Smooth muscle cell (in vitro differentiated cells): ENCODE data around the gene RPL19. TPM values are rescaled to one million over a fixed set of nuclear protein-coding genes. Genes with fewer than 3 reads are reported as not detected.

Experiments
- DNase-seq: peaks from one replicate; lab custom pipeline; 2025; ENCODE audit not compliant: unreplicated experiment; lab: John Stamatoyannopoulos, UW
- H2AFZ ChIP-seq: fragments of 200-600 bp; sonication (generic); 2 replicates; pipeline ENCODE4 v1.6.0; 2016; ENCODE audit warnings: antibody characterized with exemption, low read depth, mild to moderate bottlenecking
- H3F3A ChIP-seq: fragments of 200-600 bp; sonication (generic); 2 replicates; pipeline ENCODE4 v1.6.0; 2017; ENCODE audit warnings: antibody characterized with exemption, low read depth
- H3K27ac ChIP-seq: fragments of 200-600 bp; sonication (generic); 2 replicates; pipeline ENCODE4 v1.5.1; 2016; ENCODE audit warnings: low read depth, mild to moderate bottlenecking
- H3K27me3 ChIP-seq: fragments of 200-600 bp; sonication (generic); 2 replicates; pipeline ENCODE4 v1.6.1; 2016; ENCODE audit warnings: low read depth, mild to moderate bottlenecking
- H3K36me3 ChIP-seq: fragments of 200-600 bp; sonication (generic); 2 replicates; pipeline ENCODE4 v1.5.1; 2016; ENCODE audit warnings: low read depth
- H3K4me1 ChIP-seq: fragments of 200-600 bp; sonication (generic); 2 replicates; pipeline ENCODE4 v1.5.1; 2016; ENCODE audit warnings: low read depth
- H3K4me2 ChIP-seq: fragments of 200-600 bp; sonication (generic); 2 replicates; pipeline ENCODE4 v1.6.0; 2016; ENCODE audit warnings: mild to moderate bottlenecking
- H3K4me3 ChIP-seq: fragments of 200-600 bp; sonication (generic); 2 replicates; pipeline ENCODE4 v1.5.1; 2016; ENCODE audit warnings: mild to moderate bottlenecking
- H3K79me2 ChIP-seq: fragments of 200-600 bp; sonication (generic); 2 replicates; pipeline ENCODE4 v1.6.0; 2016; ENCODE audit warnings: low read depth, mild to moderate bottlenecking
- H3K9ac ChIP-seq: fragments of 200-600 bp; sonication (generic); 2 replicates; pipeline ENCODE4 v1.6.0; 2016; ENCODE audit warnings: low read depth
- H3K9me3 ChIP-seq: fragments of 200-600 bp; sonication (generic); replicated peaks from 2 replicates; pipeline ENCODE4 v1.5.1; 2016; ENCODE audit warnings: low read depth
- H4K20me1 ChIP-seq: fragments of 200-600 bp; sonication (generic); 2 replicates; pipeline ENCODE4 v1.6.0; 2016; ENCODE audit warnings: low read depth
- WGBS: methylation state at CpG from one replicate; pipeline ENCODE4 v1.1.7; 2016; ENCODE audit warnings: low lambda C conversion rate; 5-methylcytosine and 5-hydroxymethylcytosine counted together
- polyA plus RNA-seq: library from polyadenylated mRNA; unstranded; fragments of >200 nt; fragmentation: Nextera tagmentation; extraction: Ambion mirVana; gene quantifications from 2 replicates; pipeline ENCODE4 v1.2.1, GENCODE V29; 2016
- total RNA-seq: library from RNA; depleted of rRNA; stranded (reverse); fragments of >200 nt; gene quantifications from 2 replicates; pipeline ENCODE4 v1.2.3, GENCODE V29; 2014
- TF ChIP-seq, protein P1 (sequence below): fragments of 200-600 bp; sonication (generic); IDR thresholded peaks from 2 replicates; pipeline ENCODE4 v1.5.1; 2017; ENCODE audit warnings: borderline replicate concordance, mild to moderate bottlenecking, antibody characterized with exemption; ENCODE audit not compliant: insufficient read depth, poor library complexity, severe bottlenecking

RPL19 gene
- total and polyA plus RNA-seq, 2 experiments from 2014 or later, result 818 to 2,675 TPM

DNA sequence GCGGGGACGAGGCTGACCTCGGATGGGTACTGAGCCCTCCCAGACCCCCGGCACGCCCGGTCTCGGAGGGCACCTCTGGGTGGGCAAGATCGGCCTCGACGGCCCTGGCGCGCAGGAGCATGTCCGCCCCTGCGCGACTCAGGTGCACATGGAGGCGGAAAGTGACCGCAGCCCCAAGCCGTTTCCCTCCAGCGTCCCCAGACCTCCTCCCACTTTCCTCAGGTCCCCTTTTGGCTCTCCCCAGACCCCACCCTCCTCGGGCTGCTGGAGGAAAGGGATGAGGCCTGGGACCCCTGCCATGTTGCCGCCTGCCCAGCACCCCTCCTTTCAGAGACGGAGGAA, 10.0 kb downstream of the RPL19 start:
- Histone ChIP-seq H3K27me3 (no peaks in the 10 kb centered on the region), H4K20me1 (no peaks in the 10 kb centered on the region), H3F3A (peaks cover 5% of the 10 kb centered on the region), H3K79me2 (no peaks in the 10 kb centered on the region), H3K4me3 (peak overlapping the region; percentile 43), H3K4me1 (peaks cover 5% of the 10 kb centered on the region), H3K4me2 (peak overlapping the region; percentile 83), H3K9me3 (no peaks in the 10 kb centered on the region), H3K9ac (peak overlapping the region; percentile 17), H3K36me3 (no peaks in the 10 kb centered on the region), H2AFZ (no peak overlapping the region), H3K27ac (no peak overlapping the region)
- 29% methylated on average over 16 of the region's 22 CpGs for WGBS
- DNase-seq, result no peak
- TF ChIP-seq, protein P1, sequence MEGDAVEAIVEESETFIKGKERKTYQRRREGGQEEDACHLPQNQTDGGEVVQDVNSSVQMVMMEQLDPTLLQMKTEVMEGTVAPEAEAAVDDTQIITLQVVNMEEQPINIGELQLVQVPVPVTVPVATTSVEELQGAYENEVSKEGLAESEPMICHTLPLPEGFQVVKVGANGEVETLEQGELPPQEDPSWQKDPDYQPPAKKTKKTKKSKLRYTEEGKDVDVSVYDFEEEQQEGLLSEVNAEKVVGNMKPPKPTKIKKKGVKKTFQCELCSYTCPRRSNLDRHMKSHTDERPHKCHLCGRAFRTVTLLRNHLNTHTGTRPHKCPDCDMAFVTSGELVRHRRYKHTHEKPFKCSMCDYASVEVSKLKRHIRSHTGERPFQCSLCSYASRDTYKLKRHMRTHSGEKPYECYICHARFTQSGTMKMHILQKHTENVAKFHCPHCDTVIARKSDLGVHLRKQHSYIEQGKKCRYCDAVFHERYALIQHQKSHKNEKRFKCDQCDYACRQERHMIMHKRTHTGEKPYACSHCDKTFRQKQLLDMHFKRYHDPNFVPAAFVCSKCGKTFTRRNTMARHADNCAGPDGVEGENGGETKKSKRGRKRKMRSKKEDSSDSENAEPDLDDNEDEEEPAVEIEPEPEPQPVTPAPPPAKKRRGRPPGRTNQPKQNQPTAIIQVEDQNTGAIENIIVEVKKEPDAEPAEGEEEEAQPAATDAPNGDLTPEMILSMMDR, result no peak

DNA sequence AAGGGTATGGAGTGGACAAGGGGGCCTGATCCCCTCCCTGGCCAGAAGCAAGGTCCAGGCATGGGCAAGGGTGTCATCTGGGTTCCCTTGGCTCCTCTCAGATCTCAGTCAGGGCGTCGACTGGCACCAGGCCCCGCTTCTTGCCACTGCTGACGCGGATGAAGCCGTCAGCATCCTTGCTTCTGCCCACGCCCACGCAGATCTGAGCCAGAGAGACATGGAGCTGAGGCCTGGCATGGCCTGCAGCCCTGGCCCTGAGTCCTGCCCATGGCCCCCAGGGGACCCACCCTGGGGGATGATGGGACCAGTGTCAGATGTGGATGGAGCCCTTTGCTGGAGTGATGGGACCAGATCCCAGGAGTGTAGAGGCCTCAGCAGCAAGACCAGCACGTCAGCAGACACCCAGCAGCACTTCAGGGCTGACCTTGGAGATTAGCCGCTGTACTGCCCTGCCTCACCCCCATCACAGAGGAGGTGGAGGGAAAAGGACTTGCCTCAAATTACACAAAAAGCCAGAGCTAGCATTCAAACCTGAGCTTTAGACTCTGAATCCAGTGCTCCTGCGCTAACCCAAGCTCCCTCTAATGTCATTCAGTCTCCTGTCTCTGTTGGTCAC, 12.2 kb downstream of the RPL19 start:
- H4K20me1 ChIP-seq, result no peaks in the 10 kb centered on the region
- no peaks in the 10 kb centered on the region for H3K79me2 ChIP-seq
- H3F3A ChIP-seq, result peaks cover 5% of the 10 kb centered on the region
- H3K9me3 ChIP-seq, result no peaks in the 10 kb centered on the region
- no peak overlapping the region for H3K4me3 ChIP-seq
- WGBS, result 87% methylated on average over 11 of the region's 11 CpGs
- DNase-seq, result no peak
- TF ChIP-seq, protein P1, result no peak
- no peak overlapping the region for H3K27ac ChIP-seq
- H3K36me3 ChIP-seq, result no peaks in the 10 kb centered on the region
- H3K9ac ChIP-seq, result no peak overlapping the region
- no peak overlapping the region for H3K4me2 ChIP-seq
- H3K27me3 ChIP-seq, result peaks cover 5% of the 10 kb centered on the region
- H2AFZ ChIP-seq, result no peak overlapping the region
- H3K4me1 ChIP-seq, result peaks cover 5% of the 10 kb centered on the region

DNA sequence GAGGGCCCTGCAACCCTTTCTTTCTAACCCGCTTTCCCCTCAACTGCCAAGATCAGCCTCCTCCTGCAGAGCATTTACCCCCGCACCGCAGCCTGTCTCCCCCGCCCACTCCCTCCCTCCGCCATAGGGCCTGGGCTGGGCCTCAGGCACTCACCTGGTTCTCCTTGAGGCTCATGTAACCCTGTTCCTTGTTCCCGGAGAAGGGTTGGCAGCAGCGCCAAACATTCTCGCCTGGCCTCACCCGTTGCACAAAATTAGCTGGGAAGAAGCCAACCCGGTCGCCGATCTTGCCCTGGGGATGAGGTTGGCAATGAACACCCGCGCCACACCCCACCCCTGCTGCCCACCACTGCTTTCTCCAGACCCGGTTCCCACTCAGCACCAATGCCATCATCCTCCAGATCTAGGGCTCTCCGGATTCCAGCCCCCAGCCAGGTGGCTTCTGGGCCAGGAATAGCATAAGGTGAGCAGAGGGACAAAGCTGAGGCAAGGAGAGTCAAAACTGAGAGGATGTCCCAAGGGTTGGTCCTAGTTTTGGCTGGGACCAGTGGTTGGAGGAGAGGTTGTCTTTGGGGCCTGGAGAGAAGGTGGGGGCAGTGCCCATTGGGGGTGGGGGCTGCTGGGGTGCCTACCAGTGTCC, 12.9 kb downstream of the RPL19 start:
- H3K27me3 ChIP-seq, result peaks cover 11% of the 10 kb centered on the region
- H3K36me3 ChIP-seq, result no peaks in the 10 kb centered on the region

More for the DNA sequence above, 12.9 kb downstream of the RPL19 start:
- H3K27ac ChIP-seq, result no peak overlapping the region
- DNase-seq, result no peak
- H2AFZ ChIP-seq, result no peak overlapping the region
- TF ChIP-seq, protein P1, result no peak
- no peak overlapping the region for H3K9ac ChIP-seq
- H3K79me2 ChIP-seq, result no peaks in the 10 kb centered on the region
- no peaks in the 10 kb centered on the region for H4K20me1 ChIP-seq
- WGBS, result 69% methylated on average over 16 of the region's 16 CpGs
- H3K4me1 ChIP-seq, result peaks cover 5% of the 10 kb centered on the region
- H3K4me2 ChIP-seq, result no peak overlapping the region
- no peaks in the 10 kb centered on the region for H3K9me3 ChIP-seq
- no peak overlapping the region for H3K4me3 ChIP-seq
- H3F3A ChIP-seq, result peaks cover 3% of the 10 kb centered on the region
